ENCODE measurements around the gene PUM1. TPM values are rescaled to one million over a fixed set of nuclear protein-coding genes. Genes with fewer than 3 reads are reported as not detected.
"Not testable (repeated sequence)": the region's sequence is repeated elsewhere in the genome, so short reads cannot be mapped to it uniquely, and the experiment has no call there.

Gene PUM1
- total RNA-seq, 1 donor from 2014 or later, result 188 TPM

DNA sequence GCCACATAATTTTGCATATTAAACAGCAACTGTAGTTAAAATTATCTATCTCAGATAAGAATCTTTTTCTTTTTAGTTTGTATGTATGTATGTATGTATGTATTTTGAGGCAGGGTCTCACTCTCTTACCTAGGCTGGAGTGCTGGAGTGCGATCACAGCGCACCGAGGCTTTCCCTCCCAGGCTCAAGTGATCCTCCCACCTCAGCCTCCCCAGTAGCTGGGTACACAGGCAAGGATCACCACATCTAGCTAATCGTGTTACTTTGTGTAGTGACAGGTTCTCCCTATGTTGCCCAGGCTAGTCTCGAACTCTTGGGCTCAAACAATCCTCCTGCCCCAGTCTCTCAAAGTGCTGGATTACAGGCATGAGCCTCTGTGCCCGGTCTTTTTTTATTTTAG lies 30.5 kb upstream of the PUM1 start:
- H3K4me1 Mint-ChIP-seq (ENCODE audit: low read depth, unreplicated experiment), result peaks cover under 1% of the 10 kb centered on the region
- DNase-seq, result no peak
- H3K36me3 Mint-ChIP-seq (ENCODE audit: unreplicated experiment), result no peaks in the 10 kb centered on the region
- TF ChIP-seq, protein P1, sequence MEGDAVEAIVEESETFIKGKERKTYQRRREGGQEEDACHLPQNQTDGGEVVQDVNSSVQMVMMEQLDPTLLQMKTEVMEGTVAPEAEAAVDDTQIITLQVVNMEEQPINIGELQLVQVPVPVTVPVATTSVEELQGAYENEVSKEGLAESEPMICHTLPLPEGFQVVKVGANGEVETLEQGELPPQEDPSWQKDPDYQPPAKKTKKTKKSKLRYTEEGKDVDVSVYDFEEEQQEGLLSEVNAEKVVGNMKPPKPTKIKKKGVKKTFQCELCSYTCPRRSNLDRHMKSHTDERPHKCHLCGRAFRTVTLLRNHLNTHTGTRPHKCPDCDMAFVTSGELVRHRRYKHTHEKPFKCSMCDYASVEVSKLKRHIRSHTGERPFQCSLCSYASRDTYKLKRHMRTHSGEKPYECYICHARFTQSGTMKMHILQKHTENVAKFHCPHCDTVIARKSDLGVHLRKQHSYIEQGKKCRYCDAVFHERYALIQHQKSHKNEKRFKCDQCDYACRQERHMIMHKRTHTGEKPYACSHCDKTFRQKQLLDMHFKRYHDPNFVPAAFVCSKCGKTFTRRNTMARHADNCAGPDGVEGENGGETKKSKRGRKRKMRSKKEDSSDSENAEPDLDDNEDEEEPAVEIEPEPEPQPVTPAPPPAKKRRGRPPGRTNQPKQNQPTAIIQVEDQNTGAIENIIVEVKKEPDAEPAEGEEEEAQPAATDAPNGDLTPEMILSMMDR (IDR thresholded peaks at IDR 0.05; ENCODE audit: partially characterized antibody, unreplicated experiment), result no peak
- H3K27me3 Mint-ChIP-seq (ENCODE audit: unreplicated experiment), result no peaks in the 10 kb centered on the region
- H3K27ac Mint-ChIP-seq (ENCODE audit: unreplicated experiment), result no peak overlapping the region
- no peak overlapping the region for H3K4me3 Mint-ChIP-seq (ENCODE audit: unreplicated experiment)
- no peaks in the 10 kb centered on the region for H3K9me3 Mint-ChIP-seq (ENCODE audit: unreplicated experiment)

GRCh38 chr1:31095298-31095981 lies 29.9 kb upstream of the PUM1 start:
- no peak for DNase-seq
- Mint-ChIP-seq H3K4me3 (ENCODE audit: unreplicated experiment) (no peak overlapping the region), H3K9me3 (ENCODE audit: unreplicated experiment) (no peaks in the 10 kb centered on the region), H3K4me1 (ENCODE audit: low read depth, unreplicated experiment) (no peaks in the 10 kb centered on the region), H3K27ac (ENCODE audit: unreplicated experiment) (no peak overlapping the region), H3K36me3 (ENCODE audit: unreplicated experiment) (no peaks in the 10 kb centered on the region), H3K27me3 (ENCODE audit: unreplicated experiment) (no peaks in the 10 kb centered on the region)
- TF ChIP-seq, protein P1 (IDR thresholded peaks at IDR 0.05; ENCODE audit: partially characterized antibody, unreplicated experiment), result no peak

GRCh38 chr1:31088081-31088480 lies 22.6 kb upstream of the PUM1 start:
- not testable (repeated sequence) for H3K36me3 Mint-ChIP-seq (ENCODE audit: unreplicated experiment); H3K4me1 Mint-ChIP-seq (ENCODE audit: low read depth, unreplicated experiment); H3K27ac Mint-ChIP-seq (ENCODE audit: unreplicated experiment); H3K27me3 Mint-ChIP-seq (ENCODE audit: unreplicated experiment); H3K9me3 Mint-ChIP-seq (ENCODE audit: unreplicated experiment); DNase-seq; H3K4me3 Mint-ChIP-seq (ENCODE audit: unreplicated experiment)

GRCh38 chr1:31084782-31085569 lies 19.5 kb upstream of the PUM1 start:
- H3K9me3 Mint-ChIP-seq (ENCODE audit: unreplicated experiment), result no peaks in the 10 kb centered on the region
- TF ChIP-seq, protein P1 (IDR thresholded peaks at IDR 0.05; ENCODE audit: partially characterized antibody, unreplicated experiment), result no peak
- H3K36me3 Mint-ChIP-seq (ENCODE audit: unreplicated experiment), result no peaks in the 10 kb centered on the region
- no peak overlapping the region for H3K27ac Mint-ChIP-seq (ENCODE audit: unreplicated experiment)
- no peak for DNase-seq
- H3K4me3 Mint-ChIP-seq (ENCODE audit: unreplicated experiment), result no peak overlapping the region
- H3K4me1 Mint-ChIP-seq (ENCODE audit: low read depth, unreplicated experiment), result peaks cover 4% of the 10 kb centered on the region
- H3K27me3 Mint-ChIP-seq (ENCODE audit: unreplicated experiment), result peaks cover 3% of the 10 kb centered on the region

DNA sequence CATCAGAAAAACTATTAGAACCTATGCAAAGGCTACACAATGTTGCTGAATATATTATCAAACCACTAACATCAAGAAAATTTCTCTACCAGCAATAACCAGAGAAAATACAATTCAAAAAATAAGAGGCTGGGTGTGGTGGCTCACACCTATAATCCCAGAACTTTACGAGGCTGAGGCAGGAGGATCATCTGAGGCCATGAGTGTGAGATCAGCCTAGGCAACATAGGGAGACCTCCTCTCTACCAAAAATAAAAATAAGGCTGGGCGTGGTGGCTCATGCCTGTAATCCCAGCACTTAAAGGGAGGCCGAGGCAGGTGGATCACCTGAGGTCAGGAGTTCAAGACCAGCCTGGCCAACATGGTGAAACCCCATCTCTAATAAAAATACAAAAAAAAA lies 16.9 kb upstream of the PUM1 start:
- TF ChIP-seq, protein P1 (IDR thresholded peaks at IDR 0.05; ENCODE audit: partially characterized antibody, unreplicated experiment), result no peak
- no peaks in the 10 kb centered on the region for H3K36me3 Mint-ChIP-seq (ENCODE audit: unreplicated experiment)
- no peaks in the 10 kb centered on the region for H3K9me3 Mint-ChIP-seq (ENCODE audit: unreplicated experiment)
- no peak overlapping the region for H3K4me3 Mint-ChIP-seq (ENCODE audit: unreplicated experiment)
- no peak overlapping the region for H3K27ac Mint-ChIP-seq (ENCODE audit: unreplicated experiment)
- DNase-seq, result no peak
- H3K4me1 Mint-ChIP-seq (ENCODE audit: low read depth, unreplicated experiment), result peaks cover 4% of the 10 kb centered on the region
- no peaks in the 10 kb centered on the region for H3K27me3 Mint-ChIP-seq (ENCODE audit: unreplicated experiment)
